COR-L47 (cell line): Measurements from ENCODE around the gene ANKS1B.
"Not testable (repeated sequence)": the region's sequence is repeated elsewhere in the genome, so short reads cannot be mapped to it uniquely, and the experiment has no call there.

Source experiments
- DNase-seq: peaks from one replicate; lab custom pipeline; 2025; lab: John Stamatoyannopoulos, UW

ANKS1B gene

GRCh38 chr12:99870085-99870484, 114.7 kb downstream of the ANKS1B start:
- DNase-seq: no peak

GRCh38 chr12:99861731-99862130, 123.0 kb downstream of the ANKS1B start:
- DNase-seq: no peak

GRCh38 chr12:99859126-99859525, 125.6 kb downstream of the ANKS1B start:
- no peak for DNase-seq

- no peak for DNase-seq
Measured at GRCh38 chr12:99852666-99853065, 132.1 kb downstream of the ANKS1B start.

GRCh38 chr12:99847936-99848335, 136.8 kb downstream of the ANKS1B start:
- no peak for DNase-seq

DNA sequence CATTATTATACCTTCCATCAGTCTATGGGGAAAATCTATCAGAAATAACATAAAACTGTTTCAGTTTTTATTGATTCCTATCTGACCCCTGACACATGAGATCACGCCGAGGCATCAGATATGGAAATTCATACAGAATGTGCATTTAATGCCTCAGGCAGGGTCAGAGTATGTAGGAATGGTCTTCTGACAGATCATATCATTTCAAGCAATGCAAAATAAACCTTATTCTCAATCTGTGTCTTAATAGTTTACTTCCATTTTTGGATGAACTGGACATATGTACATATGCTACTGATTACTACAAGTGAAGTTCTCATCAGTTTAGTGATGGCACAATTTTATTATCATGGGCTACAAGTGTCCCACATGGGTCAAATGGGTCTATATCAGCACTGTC, 150.0 kb downstream of the ANKS1B start:
- no peak for DNase-seq

DNA sequence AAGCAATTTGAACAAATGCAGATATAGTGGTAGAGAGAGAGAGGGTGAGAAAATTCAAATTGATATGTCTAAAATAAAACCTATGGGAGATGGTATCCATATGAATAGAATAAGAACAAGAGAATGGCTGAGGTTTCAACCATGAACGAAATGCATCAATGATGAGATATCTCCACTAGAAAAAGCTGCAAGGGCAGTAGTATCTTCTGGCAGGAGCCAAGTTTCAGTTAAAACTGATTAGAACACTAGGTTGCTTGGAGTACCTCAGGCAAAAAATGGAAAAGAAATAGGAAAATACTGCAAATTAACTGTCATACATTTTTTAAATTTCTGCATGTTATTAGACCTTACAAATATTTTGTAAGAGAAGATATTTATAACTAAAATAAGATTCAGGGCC, 151.3 kb downstream of the ANKS1B start:
- DNase-seq: no peak

DNA sequence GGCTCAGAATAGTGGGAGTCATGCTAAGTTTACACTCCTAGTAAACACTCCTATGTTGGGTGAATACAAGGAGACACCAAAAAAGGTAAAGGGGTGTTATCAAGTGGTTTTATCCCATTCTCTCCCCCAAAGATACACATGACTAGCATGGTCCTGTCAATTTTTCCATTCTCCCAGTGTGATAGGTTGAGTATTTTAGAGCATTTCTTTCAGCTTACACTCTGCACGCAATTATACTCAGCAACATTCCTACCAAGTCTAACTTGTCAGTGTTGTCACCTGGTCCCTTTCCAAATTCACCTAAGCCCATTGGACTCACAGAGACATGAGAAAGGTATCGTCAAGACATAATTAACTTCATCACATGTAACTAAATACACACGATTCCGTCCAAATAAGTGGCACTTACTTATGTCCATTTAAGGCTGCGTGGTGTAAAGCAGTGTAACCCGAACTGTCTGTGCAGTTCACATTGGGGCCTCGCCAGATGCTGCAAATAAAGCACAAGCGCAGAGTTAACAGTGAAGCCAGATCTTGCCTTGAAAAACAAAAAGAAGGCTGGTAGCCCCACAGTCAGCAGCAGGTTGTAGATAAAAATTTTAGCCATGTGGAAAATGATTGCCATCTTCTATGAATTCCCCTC, 159.7 kb downstream of the ANKS1B start:
- no peak for DNase-seq

DNA sequence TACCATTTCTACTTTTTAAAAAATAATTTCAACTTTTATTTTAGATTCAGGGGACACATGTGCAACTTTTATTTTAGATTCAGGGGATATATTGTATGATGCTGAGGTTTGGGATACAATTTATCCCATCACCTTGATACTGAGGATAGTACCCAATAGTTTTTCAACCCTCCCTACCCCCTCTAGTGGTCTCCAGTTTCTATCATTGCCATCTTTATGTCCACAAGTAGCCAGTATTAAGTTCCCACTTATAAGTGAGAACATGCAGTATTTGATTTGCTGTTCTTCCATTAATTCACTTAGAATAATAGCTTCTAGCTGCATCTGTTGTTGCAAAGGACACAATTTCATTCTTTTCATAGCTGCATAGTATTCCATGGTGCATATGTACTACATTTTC, 162.5 kb downstream of the ANKS1B start:
- DNase-seq: no peak

DNA sequence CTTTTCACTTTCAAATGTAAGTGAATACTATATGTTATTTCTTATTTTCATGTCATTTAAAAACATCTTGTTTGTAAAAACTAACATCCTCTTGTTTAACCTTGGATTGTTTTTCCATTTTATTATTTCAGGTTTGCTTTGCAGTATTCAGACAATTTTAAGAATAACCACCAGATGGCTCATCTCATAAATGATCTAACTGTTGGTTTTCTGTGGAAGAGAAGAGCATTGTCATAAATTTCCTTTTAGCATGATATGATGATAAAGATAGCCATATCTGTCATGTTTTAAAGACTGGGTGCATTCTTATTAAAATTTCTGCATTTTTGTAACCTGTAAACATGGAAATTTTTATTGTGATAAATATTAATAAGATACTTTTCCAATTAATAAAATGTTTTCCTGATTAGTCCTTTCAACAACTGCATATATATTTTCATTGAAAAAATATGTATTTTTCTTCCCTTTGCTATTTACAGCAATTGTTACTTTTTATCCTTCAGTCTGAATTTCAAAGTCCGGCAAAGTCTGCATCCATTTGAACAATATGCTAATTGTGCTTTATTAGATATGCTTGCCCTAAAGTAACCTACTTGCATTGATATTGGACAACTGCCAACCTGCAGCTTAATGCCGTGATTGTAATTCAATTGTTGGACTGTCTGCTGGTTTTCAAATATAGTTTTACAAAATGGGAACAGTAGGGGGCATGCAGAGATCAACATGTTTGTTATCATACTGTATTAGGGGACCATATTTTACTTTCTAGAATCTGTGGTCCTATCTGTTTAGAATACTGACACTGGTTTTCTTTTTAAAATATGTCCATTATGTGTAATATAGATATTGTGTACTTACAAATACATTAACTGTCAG, 173.8 kb downstream of the ANKS1B start:
- peak; percentile 92 for DNase-seq

DNA sequence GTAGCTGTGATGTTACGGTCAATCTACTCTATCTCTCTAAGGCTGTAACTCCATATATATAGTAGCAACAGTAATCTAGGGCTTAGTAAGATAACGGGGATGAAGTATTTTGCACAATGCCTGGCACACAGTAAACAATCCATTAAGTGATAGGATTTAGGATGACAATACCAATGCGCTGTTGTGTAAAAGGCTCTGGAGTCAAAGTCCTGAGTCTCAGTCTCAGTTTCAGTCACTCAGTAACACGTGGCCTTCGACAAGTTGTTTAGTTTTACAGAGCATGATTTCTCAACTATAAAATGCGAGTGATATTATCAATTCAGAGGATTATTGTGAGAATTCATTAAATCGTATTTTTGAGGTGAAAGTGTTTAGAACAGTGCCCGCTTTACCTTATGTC, 174.8 kb downstream of the ANKS1B start:
- no peak for DNase-seq

DNA sequence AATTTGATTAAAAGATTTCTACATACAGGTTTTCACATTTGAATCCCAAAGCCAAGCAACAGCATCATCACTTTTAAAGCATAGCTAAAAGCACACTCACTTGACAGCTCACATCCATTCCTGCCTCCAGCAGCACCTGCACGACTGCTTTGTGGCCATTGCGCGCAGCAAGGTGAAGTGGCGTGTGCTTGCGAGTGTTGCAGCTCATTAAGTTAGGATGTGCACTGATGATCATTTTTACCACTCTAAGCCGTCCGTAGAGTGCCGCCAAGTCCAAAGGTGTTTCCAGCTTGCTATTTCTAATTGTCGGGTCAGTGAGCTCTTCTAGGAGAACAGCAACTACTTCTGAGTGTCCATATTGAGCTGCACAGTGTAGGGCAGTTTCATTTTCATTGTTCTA, 178.4 kb downstream of the ANKS1B start:
- DNase-seq: no peak

DNA sequence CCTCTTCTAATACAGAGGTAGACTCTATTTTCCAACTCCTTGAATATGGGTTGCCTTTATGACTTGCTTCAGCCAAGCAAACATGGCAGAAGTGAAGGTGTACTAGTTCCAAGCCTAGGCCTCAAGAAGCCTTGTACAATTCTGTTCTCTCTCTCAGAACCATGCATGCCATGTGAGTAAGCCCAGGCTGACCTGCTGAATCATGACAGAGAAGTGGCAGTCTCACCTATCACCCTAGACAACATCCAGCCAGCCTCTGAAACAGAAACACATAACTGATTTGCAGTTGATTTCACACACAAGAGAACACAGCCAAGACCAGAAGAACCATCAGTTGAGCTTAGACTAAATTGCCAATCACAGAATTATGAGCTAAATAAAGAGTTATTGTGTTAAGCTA, 180.0 kb downstream of the ANKS1B start:
- no peak for DNase-seq

GRCh38 chr12:99800605-99801004, 184.1 kb downstream of the ANKS1B start:
- no peak for DNase-seq

DNA sequence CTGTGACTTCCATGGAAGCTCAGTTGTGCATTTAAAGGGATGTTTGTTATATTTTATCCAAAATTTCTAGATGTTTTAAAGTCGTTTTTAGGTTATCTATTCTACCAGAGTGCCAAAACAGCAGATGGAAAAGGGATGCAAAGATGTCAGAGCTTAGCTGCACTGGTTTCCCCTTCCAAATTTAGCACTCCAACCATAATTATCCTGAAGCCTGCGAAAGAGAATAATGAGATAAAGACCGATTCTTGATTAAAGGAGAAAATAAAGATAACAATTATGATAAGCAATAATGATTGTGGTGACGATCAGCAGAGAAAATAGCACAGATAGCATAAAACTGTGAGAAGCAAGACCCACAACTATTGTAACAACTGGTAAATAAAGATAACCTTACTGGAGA, 186.8 kb downstream of the ANKS1B start:
- DNase-seq: not testable (repeated sequence)

DNA sequence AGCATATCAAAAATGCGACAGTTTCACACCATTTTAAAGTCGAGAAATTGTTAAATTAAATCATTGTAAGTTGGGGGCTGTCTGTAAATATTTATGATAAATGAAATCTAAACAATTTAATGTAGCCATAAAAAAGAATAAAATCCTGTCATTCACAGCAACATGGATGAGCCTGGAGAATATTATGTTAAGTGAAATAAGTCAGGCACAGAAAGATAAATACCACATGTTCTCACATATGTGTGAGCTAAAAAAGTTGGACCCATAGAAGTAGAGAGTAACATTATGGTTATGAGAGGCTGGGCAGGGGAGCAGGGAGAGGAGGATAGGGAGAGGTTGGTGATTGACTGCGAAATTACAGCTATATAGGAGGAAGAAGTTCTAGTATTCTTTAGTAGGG, 201.3 kb downstream of the ANKS1B start:
- no peak for DNase-seq

- DNase-seq: no peak
Measured at GRCh38 chr12:99772274-99772673, 212.5 kb downstream of the ANKS1B start.

DNA sequence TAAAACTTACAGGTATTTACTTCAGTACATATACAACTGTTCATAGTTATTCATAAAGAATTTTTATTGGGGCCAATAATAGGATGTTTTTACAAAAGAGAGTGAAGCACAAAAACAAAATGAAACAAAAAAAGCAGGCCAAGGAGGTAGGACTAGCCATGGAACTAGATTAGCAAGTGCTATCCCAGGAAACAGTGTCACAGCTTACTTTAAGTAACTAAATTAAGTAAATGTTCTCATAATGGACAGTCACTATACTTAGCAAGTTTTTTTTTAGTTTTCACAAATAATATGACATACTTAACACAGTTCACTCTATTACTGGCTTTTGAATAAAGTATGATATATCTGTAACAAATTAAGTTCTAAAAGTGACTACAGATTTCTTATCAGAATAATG, 213.1 kb downstream of the ANKS1B start:
- no peak for DNase-seq

DNA sequence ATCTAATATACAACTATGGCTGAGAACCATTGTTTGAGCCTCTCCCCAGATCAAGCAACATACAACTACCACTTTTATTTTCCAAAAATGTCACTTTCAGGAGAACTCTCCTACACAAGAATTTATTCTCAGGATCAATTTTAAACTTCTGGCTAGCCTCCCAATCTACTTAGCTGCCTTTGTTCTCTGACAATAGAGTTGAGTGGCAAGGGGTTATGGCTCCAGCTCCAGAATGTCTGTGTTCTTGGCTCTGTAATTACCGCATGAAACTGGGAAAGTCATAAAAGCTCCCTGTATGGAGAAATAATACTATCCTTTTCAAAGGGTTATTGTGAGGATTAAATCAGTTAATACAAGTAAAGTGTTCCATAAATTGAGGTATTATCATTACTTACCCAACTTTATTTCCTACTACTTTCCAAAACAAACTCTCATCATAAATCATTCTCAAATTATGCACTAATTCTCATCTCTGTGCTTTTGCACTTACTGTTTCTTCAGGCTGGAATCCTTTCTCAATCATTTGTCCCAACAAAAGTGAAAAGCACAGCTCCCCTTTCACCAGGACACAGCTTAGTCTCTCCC, 215.2 kb downstream of the ANKS1B start:
- DNase-seq: peak; percentile 56

DNA sequence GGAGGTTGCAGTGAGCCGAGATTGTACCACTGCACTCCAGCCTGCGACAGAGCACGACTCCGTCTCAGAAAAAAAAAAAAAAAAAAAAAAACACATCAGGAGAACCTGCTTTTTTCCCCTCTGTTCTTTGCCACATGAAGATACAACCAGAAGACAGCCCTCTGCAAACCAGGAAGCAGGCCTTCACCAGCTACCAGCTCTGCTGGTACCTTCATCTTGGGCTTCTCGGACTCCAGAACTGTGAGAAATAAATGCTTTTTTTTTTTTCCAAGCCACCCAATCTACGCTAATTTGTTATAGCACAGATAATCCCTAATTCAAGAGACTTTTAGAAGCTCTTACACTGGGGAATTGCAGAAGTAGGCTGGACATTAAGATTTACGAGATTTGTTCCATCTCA, 216.0 kb downstream of the ANKS1B start:
- no peak for DNase-seq

DNA sequence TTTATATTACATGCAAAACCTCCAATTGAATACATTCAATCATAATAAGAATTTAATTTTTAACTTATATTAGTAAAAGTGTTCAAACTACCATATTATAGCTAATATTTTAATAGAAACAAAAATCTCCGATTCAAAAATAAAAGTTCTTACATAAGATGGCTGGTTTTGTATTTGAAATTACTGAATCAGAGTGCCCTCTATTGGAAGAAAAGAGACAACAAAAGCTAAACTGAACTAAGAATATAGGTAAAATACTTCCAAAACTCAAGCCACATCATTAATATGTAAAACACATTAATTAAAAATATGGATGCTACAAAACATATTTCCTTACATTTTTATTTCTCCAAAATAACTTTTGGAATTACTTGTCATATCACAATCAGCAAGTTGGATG, 216.9 kb downstream of the ANKS1B start:
- peak; percentile 16 for DNase-seq

DNA sequence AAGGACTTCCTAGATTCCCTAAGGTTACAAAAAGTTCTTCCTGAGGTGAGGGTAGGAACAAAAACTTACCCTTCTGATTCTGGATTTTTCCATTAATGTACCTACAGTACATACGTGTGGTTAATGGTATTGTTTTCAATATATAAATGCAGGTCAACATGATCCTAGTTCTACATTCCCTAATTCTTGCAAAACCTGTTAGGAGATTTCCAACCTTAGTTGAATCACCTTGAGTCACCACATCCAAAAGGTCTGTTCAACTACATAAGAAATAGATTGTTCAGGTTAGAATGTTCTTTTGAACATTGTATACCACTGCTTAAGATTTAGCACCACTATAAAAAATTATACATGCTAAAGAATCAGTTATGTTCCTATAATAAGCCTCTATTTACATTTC, 218.3 kb downstream of the ANKS1B start:
- DNase-seq: no peak

- DNase-seq: no peak
Measured at GRCh38 chr12:99765469-99766114, 219.1 kb downstream of the ANKS1B start.
